ENCODE data around the gene CBX2. TPM values are rescaled to one million over a fixed set of nuclear protein-coding genes. Genes with fewer than 3 reads are reported as not detected.

CBX2 gene
- total RNA-seq, 1 experiment from 2014 or later = 79.4 TPM

DNA sequence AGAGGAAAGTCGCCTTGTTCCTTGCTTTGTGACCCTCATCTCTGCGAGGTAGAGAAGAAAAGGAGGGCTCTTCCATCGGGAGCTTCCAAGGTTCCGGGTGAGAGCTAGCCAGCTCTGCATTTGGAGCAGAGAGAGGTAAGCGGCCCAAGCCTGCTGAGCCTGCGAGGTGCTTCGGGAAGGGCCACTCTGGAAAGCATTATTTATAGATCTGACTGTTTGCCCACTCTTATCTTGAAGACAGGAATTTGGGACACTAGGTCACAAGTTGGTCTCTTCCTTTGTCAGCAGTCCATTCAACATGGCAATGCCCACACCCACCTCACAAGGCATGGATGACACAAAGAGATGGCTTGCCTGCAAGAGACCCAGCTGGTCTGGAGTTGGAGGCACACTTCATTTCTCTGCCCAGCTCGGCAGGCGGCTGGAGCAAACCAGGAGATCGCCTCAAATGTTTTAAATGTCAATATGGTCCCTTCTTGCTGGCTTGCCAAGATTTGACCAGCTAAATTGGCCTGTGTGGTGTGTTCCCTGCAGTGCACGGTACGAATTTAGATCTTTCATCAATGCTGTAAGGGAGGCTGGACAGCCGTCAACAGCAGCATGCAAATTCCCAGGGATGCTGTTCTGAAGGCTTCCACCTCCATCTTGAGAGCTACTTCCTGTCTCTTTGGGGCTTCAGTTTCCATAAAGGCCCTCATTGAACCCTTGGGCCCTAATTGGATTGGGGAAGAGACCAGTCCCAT, 41.8 kb downstream of the CBX2 start:
- H3K9me3 ChIP-seq (ENCODE audit: control insufficient read depth, low read depth, low read length) = no peaks in the 10 kb centered on the region
- H3K27me3 Mint-ChIP-seq (ENCODE audit: low read depth) = peaks cover 99% of the 10 kb centered on the region

More for the DNA sequence above, 41.8 kb downstream of the CBX2 start:
- H4K91ac ChIP-seq (ENCODE audit: insufficient read length, low read depth, low read length) = no peak overlapping the region
- Mint-ChIP-seq H3K4me3 (no peak overlapping the region), H3K27ac (no peak overlapping the region), H3K36me3 (ENCODE audit: insufficient read depth in 1 of 3, low read depth in 3 of 3) (peaks cover 0 to 5% (median 3%) of the 10 kb centered on the region in 3 experiments; a peak in 4 of 7 replicates), H3K9me3 (peaks cover 3 to 13% of the 10 kb centered on the region in 2 experiments; a peak in 4 of 5 replicates), H3K4me1 (peaks cover 4 to 6% of the 10 kb centered on the region in 2 experiments)
- H2BK5ac ChIP-seq (ENCODE audit: insufficient read length, low read length) = no peak overlapping the region
- no CpG with 5 or more reads among the region's 13 CpGs for WGBS (ENCODE audit: extremely low coverage, insufficient read length, low lambda C conversion rate)
- no peak overlapping the region for H2BK120ac ChIP-seq (ENCODE audit: low read depth, low read length, poor library complexity, severe bottlenecking)
- H3K56ac ChIP-seq (ENCODE audit: insufficient read length, low read depth, low read length) = no peak overlapping the region
- no peak overlapping the region for H4K5ac ChIP-seq (ENCODE audit: insufficient read length, low read depth, low read length)
- peaks cover 3% of the 10 kb centered on the region for H3K23me2 ChIP-seq (ENCODE audit: insufficient read length, low read depth, low read length, poor library complexity, severe bottlenecking)
- no peak overlapping the region for H4K8ac ChIP-seq (replicated peaks; ENCODE audit: insufficient read length, low read depth, low read length)
- no peaks in the 10 kb centered on the region for H3K79me1 ChIP-seq (ENCODE audit: insufficient read depth, low read depth, low read length, poor library complexity, severe bottlenecking)
- no peak overlapping the region for H3K27ac ChIP-seq (ENCODE audit: insufficient read length, low read depth, low read length)
- H3K27me3 ChIP-seq (ENCODE audit: insufficient read depth, low read length) = peaks cover 58% of the 10 kb centered on the region
- H2BK12ac ChIP-seq (ENCODE audit: insufficient read length, low read depth, low read length) = no peak overlapping the region
- H3K14ac ChIP-seq (ENCODE audit: insufficient read depth, low read length) = no peak overlapping the region; the same call in 1 of the 2 replicates
- H3K18ac ChIP-seq (ENCODE audit: insufficient read length, low read depth, low read length) = no peak overlapping the region
- H3T11ph ChIP-seq (ENCODE audit: low read length) = no peak overlapping the region
- H3K4ac ChIP-seq (ENCODE audit: low read depth, low read length) = no peak overlapping the region
- no peak overlapping the region for H2AK5ac ChIP-seq (ENCODE audit: insufficient read length, low read length)
- no peak overlapping the region for H3K4me2 ChIP-seq (ENCODE audit: insufficient read depth, insufficient read length, low read length)
- H2BK20ac ChIP-seq (ENCODE audit: low read depth, low read length, poor library complexity, severe bottlenecking) = no peak overlapping the region
- H2AFZ ChIP-seq (ENCODE audit: low read length) = no peak overlapping the region
- TF ChIP-seq, protein P1, sequence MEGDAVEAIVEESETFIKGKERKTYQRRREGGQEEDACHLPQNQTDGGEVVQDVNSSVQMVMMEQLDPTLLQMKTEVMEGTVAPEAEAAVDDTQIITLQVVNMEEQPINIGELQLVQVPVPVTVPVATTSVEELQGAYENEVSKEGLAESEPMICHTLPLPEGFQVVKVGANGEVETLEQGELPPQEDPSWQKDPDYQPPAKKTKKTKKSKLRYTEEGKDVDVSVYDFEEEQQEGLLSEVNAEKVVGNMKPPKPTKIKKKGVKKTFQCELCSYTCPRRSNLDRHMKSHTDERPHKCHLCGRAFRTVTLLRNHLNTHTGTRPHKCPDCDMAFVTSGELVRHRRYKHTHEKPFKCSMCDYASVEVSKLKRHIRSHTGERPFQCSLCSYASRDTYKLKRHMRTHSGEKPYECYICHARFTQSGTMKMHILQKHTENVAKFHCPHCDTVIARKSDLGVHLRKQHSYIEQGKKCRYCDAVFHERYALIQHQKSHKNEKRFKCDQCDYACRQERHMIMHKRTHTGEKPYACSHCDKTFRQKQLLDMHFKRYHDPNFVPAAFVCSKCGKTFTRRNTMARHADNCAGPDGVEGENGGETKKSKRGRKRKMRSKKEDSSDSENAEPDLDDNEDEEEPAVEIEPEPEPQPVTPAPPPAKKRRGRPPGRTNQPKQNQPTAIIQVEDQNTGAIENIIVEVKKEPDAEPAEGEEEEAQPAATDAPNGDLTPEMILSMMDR (conservative IDR thresholded peaks at IDR 0.05) = no peak
- no peak for DNase-seq
- no peaks in the 10 kb centered on the region for H3K4me1 ChIP-seq (ENCODE audit: insufficient read depth, low read length)
- no peak overlapping the region for H2BK15ac ChIP-seq (ENCODE audit: low read depth, low read length)
- no peaks in the 10 kb centered on the region for H4K20me1 ChIP-seq (ENCODE audit: control insufficient read depth, insufficient read depth, insufficient read length)
- no peak overlapping the region for H3K9ac ChIP-seq (ENCODE audit: extremely low read depth, insufficient read length, low read length)
- no peak overlapping the region for H3K23ac ChIP-seq (ENCODE audit: insufficient read length, low read depth, low read length)
- no peaks in the 10 kb centered on the region for H3K79me2 ChIP-seq (ENCODE audit: insufficient read depth, low read length)
